Natural killer cell (primary cell): ENCODE measurements around the gene DNAH2. TPM values are rescaled to one million over a fixed set of nuclear protein-coding genes. Genes with fewer than 3 reads are reported as not detected.

Experiments used
- ATAC-seq, 3 donors: fragments of 150-1000 bp in 2 of 3; fragments of 200-7000 bp in 1 of 3; cut with Tn5 transposase; 1 replicate in 1 of 3; 2 replicates in 2 of 3; pipeline ENCODE4 v1.10.0; 2021; ENCODE audit warnings: mild to moderate bottlenecking in 2 of 3, moderate library complexity in 2 of 3
- DNase-seq, 2 donors: peaks; one replicate each; pipeline versions ENCODE4 v3.0.0 to v3.0.0-alpha.2; 2013 to 2021; ENCODE audit warnings: mixed read lengths in 1 of 2
- H3K27ac ChIP-seq: one replicate; pipeline ENCODE4 v1.5.1; 2013; ENCODE audit warnings: mild to moderate bottlenecking, low read length
- H3K27me3 ChIP-seq: one replicate; pipeline ENCODE4 v1.6.1; 2013; ENCODE audit warnings: low read length; ENCODE audit not compliant: control insufficient read depth, insufficient read depth
- H3K36me3 ChIP-seq: one replicate; pipeline ENCODE4 v1.6.1; 2013; ENCODE audit warnings: low read length; ENCODE audit not compliant: control insufficient read depth, insufficient read depth
- H3K4me1 ChIP-seq: one replicate; pipeline ENCODE4 v1.6.1; 2013; ENCODE audit warnings: low read length; ENCODE audit not compliant: control insufficient read depth, insufficient read depth
- H3K4me3 ChIP-seq: one replicate; pipeline ENCODE4 v1.5.1; 2013; ENCODE audit warnings: low read length
- H3K9me3 ChIP-seq: one replicate; pipeline ENCODE4 v1.6.1; 2013; ENCODE audit warnings: low read length; ENCODE audit not compliant: control insufficient read depth, insufficient read depth
- H3K27ac Mint-ChIP-seq, 2 donors: one replicate each; pipeline ENCODE4 v1.8.0; 2022; ENCODE audit warnings: mild to moderate bottlenecking in 2 of 2, mixed read lengths in 2 of 2, moderate library complexity in 1 of 2
- H3K27me3 Mint-ChIP-seq, 2 donors: one replicate each; pipeline ENCODE4 v1.8.0; 2022; ENCODE audit warnings: low read depth in 2 of 2, mixed read lengths in 2 of 2
- H3K36me3 Mint-ChIP-seq: one replicate; pipeline ENCODE4 v1.8.0; 2022; ENCODE audit warnings: mixed read lengths
- H3K4me1 Mint-ChIP-seq, 2 donors: one replicate each; pipeline ENCODE4 v1.8.0; 2022; ENCODE audit warnings: mixed read lengths in 2 of 2
- H3K4me3 Mint-ChIP-seq: one replicate; pipeline ENCODE4 v1.8.0; 2022; ENCODE audit warnings: mild to moderate bottlenecking, moderate library complexity, mixed read lengths
- H3K9me3 Mint-ChIP-seq, 2 donors: one replicate each; pipeline ENCODE4 v1.8.0; 2022; ENCODE audit warnings: mixed read lengths in 2 of 2
- CTCF ChIP-seq: fragments of 200-600 bp; IDR thresholded peaks from one replicate; pipeline ENCODE4 v1.8.0; 2022; ENCODE audit warnings: antibody characterized with exemption
- WGBS: methylation state at CpG from one replicate; pipeline ENCODE4 v1.1.7; 2013; ENCODE audit warnings: missing lambda C conversion rate; ENCODE audit not compliant: insufficient coverage; 5-methylcytosine and 5-hydroxymethylcytosine counted together
- intact Hi-C: fragments of 100-400 bp; cut with micrococcal nuclease; formaldehyde crosslinking; loops from one replicate; pipeline ENCODE4 v1.14.2; 2022
- total RNA-seq, 4 donors: library from RNA; stranded (reverse); fragments of 120-200 nt in 1 of 4; gene quantifications; one replicate each; pipeline versions ENCODE4 v1.2.3 to v1.2.4, GENCODE V29; 2013 to 2022

The DNAH2 gene
- total RNA-seq, 3 donors from 2014 or later (not counting 1 experiment from before 2014, with no cell fraction given) = 0.05 to 0.07 TPM; not detected in 1

GRCh38 chr17:7695586-7695985 is 22.0 kb upstream of the DNAH2 start:
- H3K4me3 Mint-ChIP-seq = no peak overlapping the region
- no peak for ATAC-seq
- Histone ChIP-seq H3K27me3 (no peaks in the 10 kb centered on the region), H3K27ac (no peak overlapping the region), H3K4me1 (no peaks in the 10 kb centered on the region), H3K9me3 (no peaks in the 10 kb centered on the region), H3K4me3 (no peak overlapping the region), H3K36me3 (peaks cover 4% of the 10 kb centered on the region)
- no peaks in the 10 kb centered on the region for H3K27me3 Mint-ChIP-seq
- H3K9me3 Mint-ChIP-seq = no peaks in the 10 kb centered on the region
- no peak for TF ChIP-seq CTCF
- H3K4me1 Mint-ChIP-seq = no peaks in the 10 kb centered on the region
- peaks cover 15% of the 10 kb centered on the region for H3K36me3 Mint-ChIP-seq
- DNase-seq = no peak
- WGBS = 95% methylated on average over 10 of the region's 10 CpGs
- intact Hi-C loops = no loop called here
- H3K27ac Mint-ChIP-seq = no peak overlapping the region

DNA sequence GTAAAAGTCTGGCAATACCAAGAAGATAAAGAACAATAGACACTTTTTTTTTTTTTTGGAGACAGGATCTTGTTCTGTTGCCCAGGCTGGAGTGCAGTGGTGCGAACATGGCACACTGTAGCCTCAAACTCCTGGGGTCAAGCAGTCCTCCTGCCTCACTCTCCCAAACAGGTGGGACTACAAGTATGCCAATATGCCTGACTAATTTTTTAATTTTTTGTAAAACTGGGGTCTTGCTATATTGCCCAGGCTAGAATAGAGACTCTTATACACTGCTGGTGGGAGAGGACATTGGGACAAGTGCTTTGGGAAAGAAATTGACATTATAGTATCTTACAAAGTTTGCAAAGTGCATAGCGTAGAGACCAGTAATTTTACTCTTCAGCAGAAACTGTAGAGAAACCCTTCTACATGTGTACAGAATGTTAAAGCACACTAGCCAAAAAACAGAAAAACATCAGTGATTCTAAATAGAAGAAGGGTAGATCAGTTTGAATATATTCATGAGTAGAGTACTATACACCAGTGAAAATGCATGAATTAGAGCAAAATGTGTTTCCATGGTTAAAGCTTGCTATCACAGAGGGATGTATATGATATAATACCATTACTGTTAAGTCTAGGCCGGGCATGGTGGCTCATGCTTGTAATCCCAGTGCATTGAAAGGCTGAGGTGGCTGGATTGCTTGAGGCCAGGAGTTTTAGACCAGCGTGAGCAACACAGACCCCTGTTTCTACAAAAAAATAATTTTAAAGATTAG is 19.5 kb upstream of the DNAH2 start:
- H3K27ac ChIP-seq = no peak overlapping the region
- no peaks in the 10 kb centered on the region for H3K9me3 ChIP-seq
- H3K36me3 ChIP-seq = peaks cover 22% of the 10 kb centered on the region
- DNase-seq (no peak), ATAC-seq (no peak)
- Mint-ChIP-seq H3K4me3 (no peak overlapping the region), H3K9me3 (no peaks in the 10 kb centered on the region), H3K4me1 (no peaks in the 10 kb centered on the region), H3K27ac (no peak overlapping the region), H3K27me3 (no peaks in the 10 kb centered on the region), H3K36me3 (peaks cover 13% of the 10 kb centered on the region)
- 95% methylated on average over 4 of the region's 4 CpGs for WGBS
- intact Hi-C loops = no loop called here
- H3K27me3 ChIP-seq = peaks cover 3% of the 10 kb centered on the region
- no peak for TF ChIP-seq CTCF
- H3K4me3 ChIP-seq = no peak overlapping the region
- H3K4me1 ChIP-seq = no peaks in the 10 kb centered on the region

- DNase-seq (no peak), ATAC-seq (no peak)
- Histone ChIP-seq H3K27ac (no peak overlapping the region), H3K4me3 (no peak overlapping the region), H3K4me1 (peaks cover 10% of the 10 kb centered on the region), H3K27me3 (peaks cover 15% of the 10 kb centered on the region), H3K36me3 (peaks cover 24% of the 10 kb centered on the region), H3K9me3 (no peaks in the 10 kb centered on the region)
- Mint-ChIP-seq H3K27ac (no peak overlapping the region), H3K27me3 (peaks cover under 1 to 16% of the 10 kb centered on the region in 2 donors), H3K36me3 (peaks cover 5% of the 10 kb centered on the region), H3K4me3 (no peak overlapping the region), H3K4me1 (peaks cover 0 to 18% of the 10 kb centered on the region in 2 donors), H3K9me3 (no peaks in the 10 kb centered on the region)
- no peak for TF ChIP-seq CTCF
- 90% methylated on average over 7 of the region's 7 CpGs for WGBS
- intact Hi-C loops = no loop called here
Measured at GRCh38 chr17:7700510-7700909, 17.0 kb upstream of the DNAH2 start.

DNA sequence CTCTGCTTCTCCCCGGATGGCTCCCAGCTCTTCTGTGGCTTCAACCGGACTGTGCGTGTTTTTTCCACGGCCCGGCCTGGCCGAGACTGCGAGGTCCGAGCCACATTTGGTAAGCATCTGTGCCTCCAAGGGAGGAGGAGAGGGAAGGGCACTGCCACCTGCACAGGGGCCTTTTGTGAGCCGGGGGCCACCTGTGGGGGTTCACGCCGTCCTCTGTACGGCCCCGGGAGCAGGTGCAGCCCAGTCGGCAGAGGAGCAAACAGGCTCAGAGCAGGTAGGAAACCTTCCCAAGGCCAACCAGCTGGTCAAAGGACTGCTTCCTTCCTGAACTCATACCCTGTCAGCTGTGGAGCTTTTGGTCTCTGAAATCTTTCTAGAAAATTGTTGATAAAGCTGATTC is 15.9 kb upstream of the DNAH2 start:
- Histone ChIP-seq H3K4me1 (peaks cover 10% of the 10 kb centered on the region), H3K36me3 (peaks cover 20% of the 10 kb centered on the region), H3K4me3 (no peak overlapping the region), H3K9me3 (no peaks in the 10 kb centered on the region), H3K27ac (no peak overlapping the region), H3K27me3 (peaks cover 21% of the 10 kb centered on the region)
- H3K36me3 Mint-ChIP-seq = no peaks in the 10 kb centered on the region
- H3K27me3 Mint-ChIP-seq = peaks cover 12 to 27% of the 10 kb centered on the region in 2 donors
- no peak overlapping the region for H3K27ac Mint-ChIP-seq
- peaks cover 0 to 23% of the 10 kb centered on the region in 2 donors for H3K4me1 Mint-ChIP-seq
- no peaks in the 10 kb centered on the region for H3K9me3 Mint-ChIP-seq
- no peak for TF ChIP-seq CTCF
- no peak overlapping the region for H3K4me3 Mint-ChIP-seq
- intact Hi-C loops = no loop called here
- DNase-seq (no peak), ATAC-seq (no peak)
- 98% methylated on average over 14 of the region's 14 CpGs for WGBS
